OCI-LY3 (cell line): ENCODE results near the gene FRYL.

Source experiments
- H2AFZ ChIP-seq: fragments of 200-600, 300-600 bp; shearing (Covaris generic); 2 replicates; pipeline ENCODE4 v1.6.0; 2014; ENCODE audit warnings: antibody characterized with exemption, low read depth, low read length
- H3K27ac ChIP-seq: fragments of 200-600, 300-600 bp; sonication (generic); 2 replicates; pipeline ENCODE4 v1.5.1; 2014; ENCODE audit warnings: mild to moderate bottlenecking, low read length, moderate library complexity, mixed read lengths
- H3K27me3 ChIP-seq: fragments of 200-600, 300-600 bp; sonication (generic); 2 replicates; pipeline ENCODE4 v1.6.1; 2014; ENCODE audit warnings: low read depth, low read length, mixed read lengths
- H3K36me3 ChIP-seq: fragments of 200-600, 300-600 bp; sonication (generic); replicated peaks from 2 replicates; pipeline ENCODE3; 2014; ENCODE audit warnings: low read depth, low read length, mixed read lengths
- H3K4me1 ChIP-seq: fragments of 300-600, 200-600 bp; sonication (generic); 2 replicates; pipeline ENCODE4 v1.6.1; 2014; ENCODE audit warnings: low read length, mixed read lengths
- H3K4me2 ChIP-seq: fragments of 200-600, 300-600 bp; sonication (generic); 2 replicates; pipeline ENCODE4 v1.6.1; 2014; ENCODE audit warnings: low read length, mixed read lengths
- H3K4me3 ChIP-seq: fragments of 300-600, 200-600 bp; sonication (generic); 2 replicates; pipeline ENCODE4 v1.5.1; 2014; ENCODE audit warnings: antibody characterized with exemption, mild to moderate bottlenecking, low read length, moderate library complexity
- H3K79me2 ChIP-seq: fragments of 300-600, 200-600 bp; shearing (Covaris generic); 2 replicates; pipeline ENCODE4 v1.6.1; 2014; ENCODE audit warnings: mild to moderate bottlenecking, low read length, mixed read lengths
- H3K9ac ChIP-seq: fragments of 300-600, 200-600 bp; shearing (Covaris generic); 2 replicates; pipeline ENCODE4 v1.6.0; 2014; ENCODE audit warnings: mild to moderate bottlenecking, low read length, moderate library complexity
- H3K9me3 ChIP-seq: fragments of 200-600, 300-600 bp; shearing (Covaris generic); 2 replicates; pipeline ENCODE4 v1.6.1; 2014; ENCODE audit warnings: low read length, mixed read lengths; ENCODE audit not compliant: insufficient read depth
- H4K20me1 ChIP-seq: fragments of 200-600, 300-600 bp; sonication (generic); 2 replicates; pipeline ENCODE4 v1.6.1; 2016; ENCODE audit warnings: low read length, mixed read lengths; ENCODE audit not compliant: insufficient read depth
- CTCF ChIP-seq: fragments of 200-600, 300-600 bp; sonication (generic); IDR thresholded peaks from 2 replicates; pipeline ENCODE4 v1.5.1; 2014; ENCODE audit warnings: antibody characterized with exemption, low read length, low read depth
- EZH2phosphoT487 ChIP-seq: fragments of 200-600 bp; shearing (Covaris generic); IDR thresholded peaks from 2 replicates; pipeline ENCODE4 v1.6.1; 2018; ENCODE audit warnings: antibody characterized with exemption, mixed run types, low read depth

The FRYL gene

GRCh38 chr4:48767055-48767929, 12.8 kb downstream of the FRYL start:
- peaks cover 94% of the 10 kb centered on the region for H3K79me2 ChIP-seq
- no peak overlapping the region for H3K4me2 ChIP-seq
- H3K9me3 ChIP-seq, result no peaks in the 10 kb centered on the region
- no peak overlapping the region for H3K9ac ChIP-seq
- peaks cover 57% of the 10 kb centered on the region for H4K20me1 ChIP-seq
- H3K4me3 ChIP-seq, result no peak overlapping the region
- peaks cover 7% of the 10 kb centered on the region for H3K4me1 ChIP-seq
- TF ChIP-seq CTCF (no peak), EZH2phosphoT487 (no peak)
- no peak overlapping the region for H2AFZ ChIP-seq
- no peaks in the 10 kb centered on the region for H3K27me3 ChIP-seq
- H3K27ac ChIP-seq, result no peak overlapping the region
- H3K36me3 ChIP-seq, result peaks cover 8% of the 10 kb centered on the region

- Histone ChIP-seq H3K79me2 (peaks cover 94% of the 10 kb centered on the region), H3K4me3 (no peak overlapping the region), H3K9ac (no peak overlapping the region), H3K4me1 (peaks cover 7% of the 10 kb centered on the region), H3K27ac (no peak overlapping the region), H3K4me2 (0 out of 2 replicates have a peak overlapping the region, but pooled peaks have one; percentile 18), H4K20me1 (peaks cover 59% of the 10 kb centered on the region), H3K9me3 (no peaks in the 10 kb centered on the region), H3K36me3 (peaks cover 8% of the 10 kb centered on the region), H3K27me3 (no peaks in the 10 kb centered on the region), H2AFZ (no peak overlapping the region)
- TF ChIP-seq CTCF (no peak), EZH2phosphoT487 (no peak)
Observed at GRCh38 chr4:48766131-48766792, 13.8 kb downstream of the FRYL start.

GRCh38 chr4:48762408-48762807, 17.7 kb downstream of the FRYL start:
- H4K20me1 ChIP-seq, result peaks cover 36% of the 10 kb centered on the region

More at GRCh38 chr4:48762408-48762807, 17.7 kb downstream of the FRYL start:
- Histone ChIP-seq H3K4me2 (no peak overlapping the region), H3K4me3 (no peak overlapping the region), H3K27ac (no peak overlapping the region), H3K9ac (no peak overlapping the region), H3K4me1 (peaks cover 7% of the 10 kb centered on the region), H3K27me3 (no peaks in the 10 kb centered on the region), H2AFZ (no peak overlapping the region), H3K79me2 (peaks cover 70% of the 10 kb centered on the region), H3K36me3 (peaks cover 6% of the 10 kb centered on the region), H3K9me3 (no peaks in the 10 kb centered on the region)
- no peak for TF ChIP-seq CTCF
- TF ChIP-seq EZH2phosphoT487, result no peak
